ENCODE measurements around the gene IFT172. TPM values are rescaled to one million over a fixed set of nuclear protein-coding genes. Genes with fewer than 3 reads are reported as not detected.

Gene IFT172
- total RNA-seq, 1 experiment from 2014 or later = 25.3 TPM

- DNase-seq (ENCODE audit: low spot score) (no peak), ATAC-seq (no peak)
- Mint-ChIP-seq H3K9me3 (peaks cover 6% of the 10 kb centered on the region; the same call in 1 of the 2 replicates), H3K27ac (no peak overlapping the region), H3K27me3 (ENCODE audit: low read depth) (peaks cover 19% of the 10 kb centered on the region), H3K4me1 (peaks cover 16% of the 10 kb centered on the region), H3K36me3 (no peaks in the 10 kb centered on the region), H3K4me3 (no peak overlapping the region)
- ChIA-PET POLR2A (no interaction called here), CTCF (no interaction called here)
- TF ChIP-seq FOXK1 (CRISPR knock-in tag; IDR thresholded peaks at IDR 0.05) (no peak), SOX15 (CRISPR knock-in tag; IDR thresholded peaks at IDR 0.05) (no peak)
Observed at GRCh38 chr2:27502142-27502541, 12.6 kb upstream of the IFT172 start.

GRCh38 chr2:27501042-27501441 lies 11.5 kb upstream of the IFT172 start:
- TF ChIP-seq JAZF1 (CRISPR knock-in tag; IDR thresholded peaks at IDR 0.05) = no peak
- no peak for TF ChIP-seq ETV6 (CRISPR knock-in tag; IDR thresholded peaks at IDR 0.05)
- TF ChIP-seq ZNF416 (CRISPR knock-in tag; IDR thresholded peaks at IDR 0.05) = no peak
- TF ChIP-seq ZNF396 (CRISPR knock-in tag; IDR thresholded peaks at IDR 0.05; ENCODE audit: borderline replicate concordance) = no peak
- TF ChIP-seq ELF4 (CRISPR knock-in tag; IDR thresholded peaks at IDR 0.05; ENCODE audit: low read depth) = no peak
- no peak for TF ChIP-seq ATF6 (CRISPR knock-in tag; IDR thresholded peaks at IDR 0.05)
- no peak for TF ChIP-seq ESRRA (CRISPR knock-in tag; IDR thresholded peaks at IDR 0.05; ENCODE audit: borderline replicate concordance)
- TF ChIP-seq GRHL2 (CRISPR knock-in tag; IDR thresholded peaks at IDR 0.05; ENCODE audit: insufficient replicate concordance, severe bottlenecking) = no peak
- TF ChIP-seq ATF2 (CRISPR knock-in tag; IDR thresholded peaks at IDR 0.05; ENCODE audit: borderline replicate concordance, low read depth) = no peak
- TF ChIP-seq CDX4 (CRISPR knock-in tag; IDR thresholded peaks at IDR 0.05; ENCODE audit: borderline replicate concordance) = no peak
- no peak for TF ChIP-seq HMGA2 (CRISPR knock-in tag; IDR thresholded peaks at IDR 0.05)
- TF ChIP-seq ZNF232 (CRISPR knock-in tag; IDR thresholded peaks at IDR 0.05) = no peak
- TF ChIP-seq ZMAT4 (CRISPR knock-in tag; IDR thresholded peaks at IDR 0.05) = no peak

GRCh38 chr2:27498975-27499374 lies 9.4 kb upstream of the IFT172 start:
- peaks cover 25% of the 10 kb centered on the region for H3K4me1 Mint-ChIP-seq
- TF ChIP-seq SMAD3 (CRISPR knock-in tag; IDR thresholded peaks at IDR 0.05; ENCODE audit: borderline replicate concordance) (no peak), GRHL2 (CRISPR knock-in tag; IDR thresholded peaks at IDR 0.05; ENCODE audit: insufficient replicate concordance, severe bottlenecking) (no peak), RELA (CRISPR knock-in tag; IDR thresholded peaks at IDR 0.05; ENCODE audit: borderline replicate concordance) (no peak), JUN (CRISPR knock-in tag; IDR thresholded peaks at IDR 0.05) (no peak), ZSCAN18 (CRISPR knock-in tag; IDR thresholded peaks at IDR 0.05) (no peak), E2F1 (CRISPR knock-in tag; IDR thresholded peaks at IDR 0.05) (no peak), ZNF532 (CRISPR knock-in tag; IDR thresholded peaks at IDR 0.05; ENCODE audit: borderline replicate concordance) (no peak), IRF2 (CRISPR knock-in tag; IDR thresholded peaks at IDR 0.05; ENCODE audit: borderline replicate concordance, low read depth) (no peak)

More at GRCh38 chr2:27501042-27501441, 11.5 kb upstream of the IFT172 start:
- ATAC-seq (no peak), DNase-seq (ENCODE audit: low spot score) (no peak)
- no peak overlapping the region for H3K27ac Mint-ChIP-seq
- H3K4me3 Mint-ChIP-seq = no peak overlapping the region
- H3K36me3 Mint-ChIP-seq = no peaks in the 10 kb centered on the region
- H3K27me3 Mint-ChIP-seq (ENCODE audit: low read depth) = peaks cover 26% of the 10 kb centered on the region
- peaks cover 19% of the 10 kb centered on the region for H3K4me1 Mint-ChIP-seq
- POLR2A ChIA-PET = no interaction called here
- no peaks in the 10 kb centered on the region for H3K9me3 Mint-ChIP-seq
- CTCF ChIA-PET = no interaction called here

More at GRCh38 chr2:27498975-27499374, 9.4 kb upstream of the IFT172 start:
- no peak for ATAC-seq
- ChIA-PET POLR2A (no interaction called here), CTCF (no interaction called here)
- H3K4me3 Mint-ChIP-seq = no peak overlapping the region
- no peaks in the 10 kb centered on the region for H3K9me3 Mint-ChIP-seq
- H3K27ac Mint-ChIP-seq = no peak overlapping the region
- H3K27me3 Mint-ChIP-seq (ENCODE audit: low read depth) = peaks cover 42% of the 10 kb centered on the region
- no peak for DNase-seq (ENCODE audit: low spot score)
- H3K36me3 Mint-ChIP-seq = no peaks in the 10 kb centered on the region

Measured in WTC11 (cell line).